ENCODE results near the gene HTT.

DNA sequence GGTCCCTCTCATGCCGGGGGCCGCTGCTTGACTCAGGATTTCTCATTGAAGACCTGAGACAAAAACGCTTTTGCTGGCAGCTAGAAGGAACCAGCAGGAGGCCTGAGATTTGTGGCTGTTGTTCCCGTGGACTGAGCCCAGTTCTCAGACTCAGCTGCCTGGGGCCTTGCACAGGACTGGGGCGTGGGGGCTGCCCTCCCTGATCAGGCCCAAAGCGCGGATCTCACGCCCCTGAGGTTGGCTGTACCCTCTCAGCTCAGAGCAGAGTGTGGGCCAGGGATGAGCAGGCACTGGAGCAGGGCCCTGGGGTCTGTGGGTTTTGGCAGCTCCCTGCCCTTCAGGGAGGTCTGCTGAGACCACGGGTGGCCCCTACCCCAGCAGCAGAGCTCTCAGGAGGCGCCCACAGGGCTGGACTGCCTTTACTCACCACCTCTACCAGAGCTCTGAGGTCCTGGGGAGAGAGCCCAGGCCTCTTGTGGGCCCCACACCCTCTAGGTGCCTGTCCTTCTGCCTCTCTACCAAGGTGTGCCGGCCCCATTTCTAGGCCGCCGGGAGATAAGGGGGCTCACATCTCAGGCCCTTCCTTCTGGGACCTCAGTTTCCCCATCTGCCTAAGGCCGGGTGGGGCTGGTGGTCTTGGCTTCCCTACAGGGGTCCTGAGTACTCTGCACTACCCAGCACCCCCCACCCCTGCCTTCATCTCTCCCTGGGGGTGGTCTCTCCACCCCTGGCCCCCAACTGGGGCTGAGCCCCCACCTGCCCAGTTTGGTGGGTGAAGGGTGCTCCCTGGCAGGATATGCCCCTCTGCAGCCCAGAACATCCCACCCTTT lies 180.0 kb downstream of the HTT start:
- TF ChIP-seq, protein P1, sequence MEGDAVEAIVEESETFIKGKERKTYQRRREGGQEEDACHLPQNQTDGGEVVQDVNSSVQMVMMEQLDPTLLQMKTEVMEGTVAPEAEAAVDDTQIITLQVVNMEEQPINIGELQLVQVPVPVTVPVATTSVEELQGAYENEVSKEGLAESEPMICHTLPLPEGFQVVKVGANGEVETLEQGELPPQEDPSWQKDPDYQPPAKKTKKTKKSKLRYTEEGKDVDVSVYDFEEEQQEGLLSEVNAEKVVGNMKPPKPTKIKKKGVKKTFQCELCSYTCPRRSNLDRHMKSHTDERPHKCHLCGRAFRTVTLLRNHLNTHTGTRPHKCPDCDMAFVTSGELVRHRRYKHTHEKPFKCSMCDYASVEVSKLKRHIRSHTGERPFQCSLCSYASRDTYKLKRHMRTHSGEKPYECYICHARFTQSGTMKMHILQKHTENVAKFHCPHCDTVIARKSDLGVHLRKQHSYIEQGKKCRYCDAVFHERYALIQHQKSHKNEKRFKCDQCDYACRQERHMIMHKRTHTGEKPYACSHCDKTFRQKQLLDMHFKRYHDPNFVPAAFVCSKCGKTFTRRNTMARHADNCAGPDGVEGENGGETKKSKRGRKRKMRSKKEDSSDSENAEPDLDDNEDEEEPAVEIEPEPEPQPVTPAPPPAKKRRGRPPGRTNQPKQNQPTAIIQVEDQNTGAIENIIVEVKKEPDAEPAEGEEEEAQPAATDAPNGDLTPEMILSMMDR (IDR thresholded peaks at IDR 0.05): no peak
- TF ChIP-seq POLR2A (IDR thresholded peaks at IDR 0.05): no peak

All from lower leg skin (tissue), 3 donors.